Esophagus squamous epithelium (tissue), 4 donors: ENCODE results near the gene RASA3.

Source experiments
- POLR2A ChIP-seq, 4 donors: fragments of 450-650 bp; IDR thresholded peaks; one replicate each; pipeline ENCODE4 v1.6.1; 2017; ENCODE audit warnings: antibody characterized with exemption in 4 of 4, mild to moderate bottlenecking in 4 of 4, moderate library complexity in 3 of 4
- TF ChIP-seq, protein P1 (sequence below), 6 experiments: fragments of 450-650 bp in 4 of 6; fragments of 200-600 bp in 2 of 6; sonication (generic) in 2 of 6; IDR thresholded peaks; one replicate each; pipeline ENCODE4 v1.5.1; 2016 to 2019; ENCODE audit warnings: antibody characterized with exemption in 6 of 6, mild to moderate bottlenecking in 4 of 6, moderate library complexity in 4 of 6

DNA sequence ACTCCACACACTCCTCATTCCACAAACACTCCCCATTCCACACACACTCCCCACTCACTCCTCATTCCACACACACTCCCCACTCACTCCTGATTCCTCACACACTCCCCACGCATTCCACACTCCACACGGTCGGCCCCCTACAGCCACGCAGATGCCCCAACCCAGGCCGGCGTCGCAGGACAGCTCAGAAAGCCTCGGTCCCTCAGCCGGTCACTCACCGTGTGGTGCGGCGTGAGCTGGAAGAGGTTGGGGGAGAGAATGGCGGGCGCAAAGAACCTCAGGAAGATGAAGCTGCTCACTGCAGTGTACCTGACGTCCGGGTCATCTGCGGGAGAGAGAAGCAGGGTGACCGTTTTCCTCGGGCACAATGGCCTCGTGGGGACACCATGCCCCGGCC is 119.5 kb downstream of the RASA3 start:
- TF ChIP-seq, protein P1, sequence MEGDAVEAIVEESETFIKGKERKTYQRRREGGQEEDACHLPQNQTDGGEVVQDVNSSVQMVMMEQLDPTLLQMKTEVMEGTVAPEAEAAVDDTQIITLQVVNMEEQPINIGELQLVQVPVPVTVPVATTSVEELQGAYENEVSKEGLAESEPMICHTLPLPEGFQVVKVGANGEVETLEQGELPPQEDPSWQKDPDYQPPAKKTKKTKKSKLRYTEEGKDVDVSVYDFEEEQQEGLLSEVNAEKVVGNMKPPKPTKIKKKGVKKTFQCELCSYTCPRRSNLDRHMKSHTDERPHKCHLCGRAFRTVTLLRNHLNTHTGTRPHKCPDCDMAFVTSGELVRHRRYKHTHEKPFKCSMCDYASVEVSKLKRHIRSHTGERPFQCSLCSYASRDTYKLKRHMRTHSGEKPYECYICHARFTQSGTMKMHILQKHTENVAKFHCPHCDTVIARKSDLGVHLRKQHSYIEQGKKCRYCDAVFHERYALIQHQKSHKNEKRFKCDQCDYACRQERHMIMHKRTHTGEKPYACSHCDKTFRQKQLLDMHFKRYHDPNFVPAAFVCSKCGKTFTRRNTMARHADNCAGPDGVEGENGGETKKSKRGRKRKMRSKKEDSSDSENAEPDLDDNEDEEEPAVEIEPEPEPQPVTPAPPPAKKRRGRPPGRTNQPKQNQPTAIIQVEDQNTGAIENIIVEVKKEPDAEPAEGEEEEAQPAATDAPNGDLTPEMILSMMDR (IDR thresholded peaks at IDR 0.05), result no peak
- TF ChIP-seq POLR2A (IDR thresholded peaks at IDR 0.05), result no peak
